ENCODE data around the gene COPG1. TPM values are rescaled to one million over a fixed set of nuclear protein-coding genes. Genes with fewer than 3 reads are reported as not detected.

COPG1 gene
- total RNA-seq, 1 donor from 2014 or later = 169 TPM

GRCh38 chr3:129310111-129311011 is 61.0 kb downstream of the COPG1 start:
- no peak for TF ChIP-seq CTCF (conservative IDR thresholded peaks at IDR 0.05)
- peaks cover 5% of the 10 kb centered on the region for H3K36me3 Mint-ChIP-seq
- peaks cover 14% of the 10 kb centered on the region for H3K4me1 Mint-ChIP-seq (ENCODE audit: unreplicated experiment)
- peak overlapping the region; percentile 19 for H3K4me3 Mint-ChIP-seq
- peak overlapping the region; percentile 60 for H3K27ac Mint-ChIP-seq
- DNase-seq (ENCODE audit: extremely low spot score, unreplicated experiment) = no peak
- no peaks in the 10 kb centered on the region for H3K9me3 Mint-ChIP-seq
- no peaks in the 10 kb centered on the region for H3K27me3 Mint-ChIP-seq

DNA sequence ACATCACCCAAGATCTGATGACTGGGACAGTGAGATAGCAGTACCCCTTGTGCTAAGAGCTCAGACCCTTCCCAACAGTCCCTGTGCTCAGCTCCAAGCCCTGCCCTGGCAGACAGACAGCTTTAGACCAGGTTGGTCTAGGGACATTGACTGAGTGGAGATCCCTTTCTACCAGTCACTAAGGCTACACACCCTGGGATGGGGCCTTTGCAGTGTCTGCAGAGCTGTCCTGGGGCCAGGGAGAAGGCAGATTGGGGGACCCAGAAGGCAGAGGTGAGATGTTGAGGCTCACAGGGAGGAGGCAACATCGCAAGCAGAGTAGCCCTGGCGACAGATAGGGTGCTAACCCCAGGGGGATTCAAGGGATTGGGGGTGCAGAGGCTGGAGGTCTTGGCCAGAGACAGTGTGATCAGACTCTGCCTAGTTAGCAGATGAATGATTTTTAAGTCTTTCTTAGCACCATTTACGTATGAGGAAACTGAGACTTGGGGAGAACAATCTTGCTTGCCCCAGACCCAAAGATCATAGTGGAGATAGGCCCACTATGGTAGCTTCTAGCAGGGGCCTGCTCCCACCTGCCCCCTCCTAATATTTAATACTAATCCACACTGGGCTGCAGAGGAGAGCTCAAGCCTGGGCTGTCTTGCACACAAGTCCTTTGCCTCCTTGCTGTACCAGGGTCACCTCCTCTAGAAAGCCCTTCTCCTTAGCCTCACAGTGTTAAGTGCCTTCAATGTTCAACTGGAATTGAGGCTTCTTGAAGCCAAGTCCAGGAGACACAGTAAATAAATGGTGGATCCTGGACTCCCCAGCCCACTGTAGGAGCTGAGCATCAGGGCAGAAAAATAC is 61.9 kb downstream of the COPG1 start:
- no peak for DNase-seq (ENCODE audit: extremely low spot score, unreplicated experiment)
- H3K27ac Mint-ChIP-seq = peak overlapping the region; percentile 60

GRCh38 chr3:129312021-129312639 is 62.7 kb downstream of the COPG1 start:
- Mint-ChIP-seq H3K27me3 (no peaks in the 10 kb centered on the region), H3K27ac (peak overlapping the region; percentile 88), H3K9me3 (no peaks in the 10 kb centered on the region), H3K4me3 (peak overlapping the region; percentile 73), H3K36me3 (peaks cover 3% of the 10 kb centered on the region), H3K4me1 (ENCODE audit: unreplicated experiment) (peaks cover 7% of the 10 kb centered on the region)
- no peak for TF ChIP-seq CTCF (conservative IDR thresholded peaks at IDR 0.05)
- no peak for DNase-seq (ENCODE audit: extremely low spot score, unreplicated experiment)

More for the DNA sequence above, 61.9 kb downstream of the COPG1 start:
- Mint-ChIP-seq H3K36me3 (peaks cover 3% of the 10 kb centered on the region), H3K4me1 (ENCODE audit: unreplicated experiment) (peaks cover 7% of the 10 kb centered on the region), H3K4me3 (no peak overlapping the region), H3K27me3 (no peaks in the 10 kb centered on the region), H3K9me3 (no peaks in the 10 kb centered on the region)
- no peak for TF ChIP-seq CTCF (conservative IDR thresholded peaks at IDR 0.05)

DNA sequence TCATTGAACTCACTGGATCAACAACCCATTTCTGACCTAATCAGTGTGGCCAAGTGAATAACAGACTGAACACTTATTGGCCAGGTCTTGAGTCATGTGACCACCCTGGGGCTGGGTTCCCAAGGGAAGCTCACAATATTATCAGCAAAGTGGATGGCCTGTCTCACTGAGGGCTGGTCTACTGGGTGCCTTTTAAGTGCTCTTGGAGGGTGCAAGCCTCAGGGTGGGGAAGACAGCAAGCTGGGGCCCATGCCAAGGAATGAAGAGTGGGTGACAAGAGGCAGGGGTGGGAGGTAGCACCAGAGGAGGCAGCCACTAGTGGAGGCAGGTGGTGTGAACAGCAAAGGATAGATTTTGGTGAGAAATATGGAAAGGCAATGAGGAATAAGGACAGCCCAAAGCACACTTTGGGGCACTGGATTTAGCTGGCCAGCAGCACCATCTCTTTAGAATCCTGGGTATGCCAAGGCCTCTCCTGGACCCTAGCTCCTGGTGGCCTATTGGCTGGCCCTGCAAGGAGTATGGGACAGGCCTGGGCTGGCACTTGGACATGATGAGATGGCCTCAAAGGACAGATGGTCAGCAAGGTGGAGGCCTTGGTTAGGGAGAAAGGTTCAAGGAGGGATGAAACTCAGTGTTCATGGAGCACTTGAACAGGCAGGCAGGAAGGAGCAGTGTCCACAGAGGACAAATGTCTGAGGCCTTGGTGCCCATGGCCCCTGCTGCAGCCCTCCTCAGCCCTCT is 63.4 kb downstream of the COPG1 start:
- Mint-ChIP-seq H3K4me3 (peak overlapping the region; percentile 73), H3K4me1 (ENCODE audit: unreplicated experiment) (peaks cover 7% of the 10 kb centered on the region), H3K27ac (peak overlapping the region; percentile 88), H3K27me3 (no peaks in the 10 kb centered on the region), H3K36me3 (peaks cover 3% of the 10 kb centered on the region), H3K9me3 (no peaks in the 10 kb centered on the region)
- no peak for DNase-seq (ENCODE audit: extremely low spot score, unreplicated experiment)
- no peak for TF ChIP-seq CTCF (conservative IDR thresholded peaks at IDR 0.05)

- Mint-ChIP-seq H3K9me3 (no peaks in the 10 kb centered on the region), H3K27me3 (no peaks in the 10 kb centered on the region), H3K4me3 (peak overlapping the region; percentile 90), H3K4me1 (ENCODE audit: unreplicated experiment) (peaks cover 7% of the 10 kb centered on the region), H3K27ac (peak overlapping the region; percentile 88), H3K36me3 (peaks cover 3% of the 10 kb centered on the region)
- TF ChIP-seq CTCF (conservative IDR thresholded peaks at IDR 0.05) = no peak
- DNase-seq (ENCODE audit: extremely low spot score, unreplicated experiment) = no peak
These were observed 63.9 kb downstream of the COPG1 start for GRCh38 chr3:129313415-129313664.
